NB4 (cell line): ENCODE measurements around the gene PAK5.
A peak's percentile ranks its signal among the peaks of the same experiment; 100 is the strongest.
"Not testable (repeated sequence)": the region's sequence is repeated elsewhere in the genome, so short reads cannot be mapped to it uniquely, and the experiment has no call there.

Experiments
- DNase-seq: peaks from one replicate; pipeline ENCODE4 v3.0.0; 2010; ENCODE audit warnings: low read depth
- H3K4me3 ChIP-seq: one replicate; pipeline ENCODE4 v1.5.1; 2011; ENCODE audit warnings: mild to moderate bottlenecking, low read depth, low read length, moderate library complexity
- CTCF ChIP-seq: IDR thresholded peaks from one replicate; pipeline ENCODE4 v1.5.1; 2012; ENCODE audit warnings: low read depth, low read length
- MAX ChIP-seq: IDR thresholded peaks from 2 replicates; pipeline ENCODE4 v1.6.1; 2011; ENCODE audit warnings: low read depth, low read length
- MYC ChIP-seq: IDR thresholded peaks from 2 replicates; pipeline ENCODE4 v1.6.1; 2011; ENCODE audit warnings: low read depth, low read length
- POLR2A ChIP-seq: IDR thresholded peaks from 2 replicates; pipeline ENCODE4 v1.6.1; 2011; ENCODE audit warnings: mild to moderate bottlenecking; ENCODE audit not compliant: insufficient read length; ENCODE audit errors: extremely low read depth

Gene PAK5

GRCh38 chr20:9663423-9663822, 175.5 kb downstream of the PAK5 start:
- TF ChIP-seq POLR2A (no peak), CTCF (no peak), MAX (no peak), MYC (no peak)
- no peak overlapping the region for H3K4me3 ChIP-seq
- no peak for DNase-seq

- no peak for TF ChIP-seq MAX
- no peak for TF ChIP-seq POLR2A
- TF ChIP-seq CTCF = no peak
- no peak for TF ChIP-seq MYC
- DNase-seq = peak; percentile 43
- no peak overlapping the region for H3K4me3 ChIP-seq
Observed at GRCh38 chr20:9660236-9660868, 178.5 kb downstream of the PAK5 start.

GRCh38 chr20:9647741-9648140, 191.1 kb downstream of the PAK5 start:
- DNase-seq = no peak
- no peak overlapping the region for H3K4me3 ChIP-seq
- TF ChIP-seq POLR2A = no peak
- TF ChIP-seq MYC = no peak
- TF ChIP-seq CTCF = no peak
- TF ChIP-seq MAX = no peak

GRCh38 chr20:9646375-9646774, 192.5 kb downstream of the PAK5 start:
- H3K4me3 ChIP-seq = no peak overlapping the region
- DNase-seq = no peak
- TF ChIP-seq POLR2A (no peak), CTCF (no peak), MYC (no peak), MAX (no peak)

- no peak overlapping the region for H3K4me3 ChIP-seq
- no peak for DNase-seq
- TF ChIP-seq MYC = no peak
- TF ChIP-seq MAX = no peak
- TF ChIP-seq CTCF = no peak
- TF ChIP-seq POLR2A = no peak
Observed at GRCh38 chr20:9642882-9643281, 196.0 kb downstream of the PAK5 start.

- not testable (repeated sequence) for H3K4me3 ChIP-seq, DNase-seq
Observed at GRCh38 chr20:9641499-9642000, 197.3 kb downstream of the PAK5 start.
